ENCODE data around the gene KMT5C.
A peak's percentile ranks its signal among the peaks of the same experiment; 100 is the strongest.

Gene KMT5C

GRCh38 chr19:55304980-55305379 is 34.7 kb upstream of the KMT5C start:
- H3K4me1 ChIP-seq (ENCODE audit: control insufficient read depth in 1 of 2, insufficient read depth in 2 of 2, low read length in 2 of 2) = peaks cover 0 to 3% of the 10 kb centered on the region in 2 experiments
- no peak overlapping the region for H3K27ac ChIP-seq (ENCODE audit: low read depth, low read length)
- no peak overlapping the region for H3K4me3 ChIP-seq (ENCODE audit: low read depth, low read length)
- no peak overlapping the region for H4K8ac ChIP-seq (ENCODE audit: low read depth, low read length)
- no peak overlapping the region for H3K4me2 ChIP-seq (ENCODE audit: low read length)
- no peaks in the 10 kb centered on the region for H3K79me1 ChIP-seq (ENCODE audit: low read length)
- H4K91ac ChIP-seq (ENCODE audit: low read depth, low read length) = no peak overlapping the region
- H3K4ac ChIP-seq (ENCODE audit: low read depth, low read length) = no peak overlapping the region
- no peak overlapping the region for H2BK5ac ChIP-seq (ENCODE audit: low read depth, low read length, poor library complexity)
- H3K36me3 ChIP-seq (ENCODE audit: control insufficient read depth in 1 of 2, insufficient read depth in 2 of 2, low read length in 2 of 2) = peaks cover 25 to 36% of the 10 kb centered on the region in 2 experiments
- H3K9ac ChIP-seq (ENCODE audit: low read length) = no peak overlapping the region
- no peak overlapping the region for H2AK5ac ChIP-seq (ENCODE audit: low read length)
- no peak for DNase-seq
- WGBS (ENCODE audit: extremely low coverage, insufficient coverage, insufficient read length) = no CpG with 5 or more reads among the region's 14 CpGs
- no peak overlapping the region for H4K12ac ChIP-seq (ENCODE audit: low read depth, low read length)
- H2BK120ac ChIP-seq (ENCODE audit: insufficient read depth, low read length, poor library complexity) = no peak overlapping the region
- no peaks in the 10 kb centered on the region for H3K79me2 ChIP-seq (ENCODE audit: control insufficient read depth, insufficient read depth, low read length, poor library complexity)
- H3K27me3 ChIP-seq (ENCODE audit: insufficient read depth, low read length) = no peaks in the 10 kb centered on the region
- no peak overlapping the region for H2BK12ac ChIP-seq (ENCODE audit: low read length)
- no peak overlapping the region for H3K14ac ChIP-seq (ENCODE audit: low read length)
- peaks cover 3% of the 10 kb centered on the region for H3K9me3 ChIP-seq (ENCODE audit: insufficient read depth, low read depth, low read length)
- no peak overlapping the region for H3K18ac ChIP-seq (ENCODE audit: low read length)
- no peak overlapping the region for H3K23ac ChIP-seq (ENCODE audit: low read length)
- H2AFZ ChIP-seq (ENCODE audit: insufficient read depth, low read length, poor library complexity) = no peak overlapping the region

GRCh38 chr19:55305491-55305890 is 34.2 kb upstream of the KMT5C start:
- no peak overlapping the region for H4K12ac ChIP-seq (ENCODE audit: low read depth, low read length)
- no peak overlapping the region for H3K27ac ChIP-seq (ENCODE audit: low read depth, low read length)
- no peak overlapping the region for H3K23ac ChIP-seq (ENCODE audit: low read length)
- no CpG with 5 or more reads among the region's 9 CpGs for WGBS (ENCODE audit: extremely low coverage, insufficient coverage, insufficient read length)
- H2AFZ ChIP-seq (ENCODE audit: insufficient read depth, low read length, poor library complexity) = no peak overlapping the region
- no peak overlapping the region for H2AK5ac ChIP-seq (ENCODE audit: low read length)
- H4K8ac ChIP-seq (ENCODE audit: low read depth, low read length) = no peak overlapping the region
- no peaks in the 10 kb centered on the region for H3K27me3 ChIP-seq (ENCODE audit: insufficient read depth, low read length)
- H3K79me2 ChIP-seq (ENCODE audit: control insufficient read depth, insufficient read depth, low read length, poor library complexity) = no peaks in the 10 kb centered on the region
- H2BK5ac ChIP-seq (ENCODE audit: low read depth, low read length, poor library complexity) = no peak overlapping the region
- peaks cover 27 to 36% of the 10 kb centered on the region in 2 experiments for H3K36me3 ChIP-seq (ENCODE audit: control insufficient read depth in 1 of 2, insufficient read depth in 2 of 2, low read length in 2 of 2)
- H3K18ac ChIP-seq (ENCODE audit: low read length) = no peak overlapping the region
- no peak overlapping the region for H3K4me2 ChIP-seq (ENCODE audit: low read length)
- peaks cover 0 to 3% of the 10 kb centered on the region in 2 experiments for H3K4me1 ChIP-seq (ENCODE audit: control insufficient read depth in 1 of 2, insufficient read depth in 2 of 2, low read length in 2 of 2)
- no peak overlapping the region for H3K4me3 ChIP-seq (ENCODE audit: low read depth, low read length)
- H3K79me1 ChIP-seq (ENCODE audit: low read length) = no peaks in the 10 kb centered on the region
- H3K4ac ChIP-seq (ENCODE audit: low read depth, low read length) = no peak overlapping the region
- peaks cover 3% of the 10 kb centered on the region for H3K9me3 ChIP-seq (ENCODE audit: insufficient read depth, low read depth, low read length)
- no peak overlapping the region for H2BK120ac ChIP-seq (ENCODE audit: insufficient read depth, low read length, poor library complexity)
- no peak overlapping the region for H2BK12ac ChIP-seq (ENCODE audit: low read length)
- H3K9ac ChIP-seq (ENCODE audit: low read length) = no peak overlapping the region
- no peak overlapping the region for H4K91ac ChIP-seq (ENCODE audit: low read depth, low read length)
- H3K14ac ChIP-seq (ENCODE audit: low read length) = no peak overlapping the region
- DNase-seq = peak; percentile 27 to 77

GRCh38 chr19:55305983-55306562 is 33.6 kb upstream of the KMT5C start:
- peaks cover 0 to 3% of the 10 kb centered on the region in 2 experiments for H3K4me1 ChIP-seq (ENCODE audit: control insufficient read depth in 1 of 2, insufficient read depth in 2 of 2, low read length in 2 of 2)
- H4K8ac ChIP-seq (ENCODE audit: low read depth, low read length) = no peak overlapping the region
- H3K14ac ChIP-seq (ENCODE audit: low read length) = no peak overlapping the region
- H3K18ac ChIP-seq (ENCODE audit: low read length) = no peak overlapping the region
- no peak overlapping the region for H4K12ac ChIP-seq (ENCODE audit: low read depth, low read length)
- H3K9ac ChIP-seq (ENCODE audit: low read length) = no peak overlapping the region
- H2AK5ac ChIP-seq (ENCODE audit: low read length) = no peak overlapping the region
- H3K79me2 ChIP-seq (ENCODE audit: control insufficient read depth, insufficient read depth, low read length, poor library complexity) = no peaks in the 10 kb centered on the region
- no peak overlapping the region for H3K4me3 ChIP-seq (ENCODE audit: low read depth, low read length)
- no peak overlapping the region for H2BK12ac ChIP-seq (ENCODE audit: low read length)
- H3K79me1 ChIP-seq (ENCODE audit: low read length) = no peaks in the 10 kb centered on the region
- H3K23ac ChIP-seq (ENCODE audit: low read length) = no peak overlapping the region
- no CpG with 5 or more reads among the region's 17 CpGs for WGBS (ENCODE audit: extremely low coverage, insufficient coverage, insufficient read length)
- no peak overlapping the region for H2AFZ ChIP-seq (ENCODE audit: insufficient read depth, low read length, poor library complexity)
- peaks cover 27 to 36% of the 10 kb centered on the region in 2 experiments for H3K36me3 ChIP-seq (ENCODE audit: control insufficient read depth in 1 of 2, insufficient read depth in 2 of 2, low read length in 2 of 2)
- H3K27me3 ChIP-seq (ENCODE audit: insufficient read depth, low read length) = no peaks in the 10 kb centered on the region
- H3K4me2 ChIP-seq (ENCODE audit: low read length) = no peak overlapping the region
- no peak overlapping the region for H3K4ac ChIP-seq (ENCODE audit: low read depth, low read length)
- H2BK5ac ChIP-seq (ENCODE audit: low read depth, low read length, poor library complexity) = no peak overlapping the region
- no peak overlapping the region for H3K27ac ChIP-seq (ENCODE audit: low read depth, low read length)
- no peak overlapping the region for H2BK120ac ChIP-seq (ENCODE audit: insufficient read depth, low read length, poor library complexity)
- H4K91ac ChIP-seq (ENCODE audit: low read depth, low read length) = no peak overlapping the region
- no peak for DNase-seq
- H3K9me3 ChIP-seq (ENCODE audit: insufficient read depth, low read depth, low read length) = peaks cover 3% of the 10 kb centered on the region

- no peak overlapping the region for H3K18ac ChIP-seq (ENCODE audit: low read length)
- no peak overlapping the region for H2AK5ac ChIP-seq (ENCODE audit: low read length)
- H3K4ac ChIP-seq (ENCODE audit: low read depth, low read length) = no peak overlapping the region
- no peak for DNase-seq
- no peaks in the 10 kb centered on the region for H3K79me2 ChIP-seq (ENCODE audit: control insufficient read depth, insufficient read depth, low read length, poor library complexity)
- H3K23ac ChIP-seq (ENCODE audit: low read length) = no peak overlapping the region
- no peak overlapping the region for H3K9ac ChIP-seq (ENCODE audit: low read length)
- H2BK120ac ChIP-seq (ENCODE audit: insufficient read depth, low read length, poor library complexity) = no peak overlapping the region
- no peak overlapping the region for H4K91ac ChIP-seq (ENCODE audit: low read depth, low read length)
- no peak overlapping the region for H3K27ac ChIP-seq (ENCODE audit: low read depth, low read length)
- no peak overlapping the region for H2BK5ac ChIP-seq (ENCODE audit: low read depth, low read length, poor library complexity)
- H3K36me3 ChIP-seq (ENCODE audit: control insufficient read depth in 1 of 2, insufficient read depth in 2 of 2, low read length in 2 of 2) = peaks cover 27 to 36% of the 10 kb centered on the region in 2 experiments
- no peak overlapping the region for H3K4me2 ChIP-seq (ENCODE audit: low read length)
- H3K79me1 ChIP-seq (ENCODE audit: low read length) = no peaks in the 10 kb centered on the region
- peaks cover 3% of the 10 kb centered on the region for H3K9me3 ChIP-seq (ENCODE audit: insufficient read depth, low read depth, low read length)
- no peak overlapping the region for H3K14ac ChIP-seq (ENCODE audit: low read length)
- no peak overlapping the region for H4K8ac ChIP-seq (ENCODE audit: low read depth, low read length)
- H3K4me3 ChIP-seq (ENCODE audit: low read depth, low read length) = no peak overlapping the region
- peaks cover 0 to under 1% of the 10 kb centered on the region in 2 experiments for H3K4me1 ChIP-seq (ENCODE audit: control insufficient read depth in 1 of 2, insufficient read depth in 2 of 2, low read length in 2 of 2)
- H2AFZ ChIP-seq (ENCODE audit: insufficient read depth, low read length, poor library complexity) = no peak overlapping the region
- no peak overlapping the region for H4K12ac ChIP-seq (ENCODE audit: low read depth, low read length)
- no peaks in the 10 kb centered on the region for H3K27me3 ChIP-seq (ENCODE audit: insufficient read depth, low read length)
- no CpG with 5 or more reads among the region's 3 CpGs for WGBS (ENCODE audit: extremely low coverage, insufficient coverage, insufficient read length)
- H2BK12ac ChIP-seq (ENCODE audit: low read length) = no peak overlapping the region
Measured at GRCh38 chr19:55306712-55307111, 33.0 kb upstream of the KMT5C start.

Measured in trophoblast cell (in vitro differentiated cells and primary cell).